PC-3 (cell line): ENCODE data around the gene ZNF318. TPM values are rescaled to one million over a fixed set of nuclear protein-coding genes. Genes with fewer than 3 reads are reported as not detected.
"Not testable (repeated sequence)": the region's sequence is repeated elsewhere in the genome, so short reads cannot be mapped to it uniquely, and the experiment has no call there.

Source experiments
- ATAC-seq: fragments of 200-7000 bp; cut with Tn5 transposase; 2 replicates; pipeline ENCODE4 v1.9.1; 2020; ENCODE audit warnings: mild to moderate bottlenecking, moderate library complexity
- BruUV-seq: library from RNA; stranded (reverse); fragments of 400-500 nt; replicated peaks from 2 replicates; lab custom pipeline; 2021; lab: Mats Ljungman, UMichigan
- CTCF ChIA-PET: fragments of 300-600 bp; sonication (Branson Sonifier 250); formaldehyde crosslinking; loops from one replicate; lab custom pipeline; 2022; ENCODE audit warnings: antibody characterized with exemption; lab: Charles Lee
- POLR2A ChIA-PET: fragments of 300-600 bp; sonication (Branson Sonifier 250); formaldehyde crosslinking; loops from one replicate; lab custom pipeline; 2022; ENCODE audit warnings: antibody characterized with exemption; ENCODE audit not compliant: unreplicated experiment; lab: Charles Lee
- DNase-seq: peaks from one replicate; pipeline ENCODE4 v3.0.0-alpha.2; 2015
- H2AFZ ChIP-seq: fragments of 300-600 bp; sonication (generic); 2 replicates; pipeline ENCODE4 v1.6.0; 2016; ENCODE audit warnings: antibody characterized with exemption, low read length
- H3F3A ChIP-seq: fragments of 300-600 bp; sonication (generic); one replicate; pipeline ENCODE4 v1.6.0; 2017; ENCODE audit warnings: antibody characterized with exemption, low read length, control low read depth, mild to moderate bottlenecking; ENCODE audit not compliant: unreplicated experiment
- H3K27ac ChIP-seq: fragments of 300-600 bp; sonication (generic); 2 replicates; pipeline ENCODE4 v1.5.1; 2016; ENCODE audit warnings: mild to moderate bottlenecking, low read length
- H3K27me3 ChIP-seq: fragments of 300-600 bp; sonication (generic); 2 replicates; pipeline ENCODE4 v1.6.1; 2016; ENCODE audit warnings: low read length, mixed read lengths
- H3K36me3 ChIP-seq: fragments of 300-600 bp; sonication (generic); 2 replicates; pipeline ENCODE4 v1.6.1; 2016; ENCODE audit warnings: low read depth, mixed run types, low read length, mixed read lengths
- H3K4me1 ChIP-seq: fragments of 300-600 bp; sonication (generic); 2 replicates; pipeline ENCODE4 v1.5.1; 2016; ENCODE audit warnings: low read length; ENCODE audit not compliant: insufficient read depth
- H3K4me2 ChIP-seq: fragments of 300-600 bp; sonication (generic); 2 replicates; pipeline ENCODE4 v1.6.0; 2016; ENCODE audit warnings: low read length
- H3K4me3 ChIP-seq: fragments of 300-600 bp; sonication (generic); 2 replicates; pipeline ENCODE4 v1.5.1; 2016; ENCODE audit warnings: mild to moderate bottlenecking, low read length, mixed read lengths
- H3K79me2 ChIP-seq: fragments of 300-600 bp; sonication (generic); 2 replicates; pipeline ENCODE4 v1.6.1; 2017; ENCODE audit warnings: low read length, mixed read lengths
- H3K9ac ChIP-seq: fragments of 300-600 bp; sonication (generic); 2 replicates; pipeline ENCODE4 v1.6.0; 2016; ENCODE audit warnings: mild to moderate bottlenecking, low read length
- H3K9me2 ChIP-seq: fragments of 300-600 bp; sonication (generic); replicated peaks from 2 replicates; pipeline ENCODE4 v1.6.1; 2016; ENCODE audit warnings: mixed run types, low read length, mixed read lengths
- H3K9me3 ChIP-seq: fragments of 300-600 bp; sonication (generic); 2 replicates; pipeline ENCODE4 v1.6.1; 2016; ENCODE audit warnings: low read length, mixed read lengths
- H4K20me1 ChIP-seq: fragments of 300-600 bp; sonication (generic); 2 replicates; pipeline ENCODE4 v1.6.1; 2016; ENCODE audit warnings: low read length, mixed read lengths
- CTCF ChIP-seq: fragments of 300-600 bp; sonication (generic); conservative IDR thresholded peaks from 2 replicates; pipeline ENCODE4 v1.5.1; 2017; ENCODE audit warnings: antibody characterized with exemption, low read depth, mild to moderate bottlenecking, low read length
- EZH2 ChIP-seq: fragments of 300-600 bp; sonication (generic); IDR thresholded peaks from one replicate; pipeline ENCODE4 v1.6.1; 2017; ENCODE audit warnings: antibody characterized with exemption, mild to moderate bottlenecking, low read length; ENCODE audit not compliant: unreplicated experiment
- EZH2phosphoT487 ChIP-seq: fragments of 300-600 bp; sonication (generic); IDR thresholded peaks from 2 replicates; pipeline ENCODE4 v1.6.1; 2018; ENCODE audit warnings: mild to moderate bottlenecking, antibody characterized with exemption, low read length, borderline replicate concordance
- intact Hi-C: fragments of 100-400 bp; cut with micrococcal nuclease; formaldehyde crosslinking; loops from 2 replicates; pipeline ENCODE4 v1.9.0; 2023
- total RNA-seq: library from RNA; depleted of rRNA; stranded (reverse); fragments of >200 nt; gene quantifications from 2 replicates; pipeline ENCODE4 v1.2.3, GENCODE V29; 2014

Gene ZNF318
- total RNA-seq, 1 experiment from 2014 or later = 8.2 TPM

- H3K4me1 ChIP-seq = peaks cover 6% of the 10 kb centered on the region; the same call in 1 of the 2 replicates
- H3K9ac ChIP-seq = no peak overlapping the region
- no peak overlapping the region for H2AFZ ChIP-seq
- H3F3A ChIP-seq = no peaks in the 10 kb centered on the region
- ATAC-seq (no peak), DNase-seq (no peak)
- POLR2A ChIA-PET = no interaction called here
- no peaks in the 10 kb centered on the region for H4K20me1 ChIP-seq
- no peaks in the 10 kb centered on the region for H3K9me2 ChIP-seq
- no peaks in the 10 kb centered on the region for H3K36me3 ChIP-seq
- BruUV-seq = no TSS peak
- intact Hi-C loops = no loop called here
- no peaks in the 10 kb centered on the region for H3K9me3 ChIP-seq
- no peak overlapping the region for H3K27ac ChIP-seq
- H3K27me3 ChIP-seq = peaks cover 3% of the 10 kb centered on the region; the same call in 1 of the 2 replicates
- H3K79me2 ChIP-seq = no peaks in the 10 kb centered on the region
- CTCF ChIA-PET = no interaction called here
- no peak overlapping the region for H3K4me2 ChIP-seq
- no peak for TF ChIP-seq EZH2phosphoT487
- no peak for TF ChIP-seq CTCF
- TF ChIP-seq EZH2 = no peak
- H3K4me3 ChIP-seq = no peak overlapping the region
Observed at GRCh38 chr6:43303751-43304331, 65.6 kb downstream of the ZNF318 start.

GRCh38 chr6:43303006-43303405 is 66.4 kb downstream of the ZNF318 start:
- BruUV-seq, H4K20me1 ChIP-seq, CTCF ChIA-PET, H3K36me3 ChIP-seq, H3K4me2 ChIP-seq, H3K4me3 ChIP-seq, H2AFZ ChIP-seq, POLR2A ChIA-PET, H3F3A ChIP-seq, H3K79me2 ChIP-seq, H3K9me3 ChIP-seq, H3K27me3 ChIP-seq, H3K27ac ChIP-seq, intact Hi-C loops, H3K4me1 ChIP-seq, ATAC-seq, H3K9me2 ChIP-seq, DNase-seq, H3K9ac ChIP-seq: not testable (repeated sequence)

- no peak for ATAC-seq
- Histone ChIP-seq H3K4me1 (no peaks in the 10 kb centered on the region), H3K79me2 (no peaks in the 10 kb centered on the region), H3K36me3 (no peaks in the 10 kb centered on the region), H4K20me1 (no peaks in the 10 kb centered on the region), H3K9ac (no peak overlapping the region), H3K27ac (no peak overlapping the region), H3F3A (no peaks in the 10 kb centered on the region), H3K9me3 (no peaks in the 10 kb centered on the region), H3K4me3 (no peak overlapping the region), H3K4me2 (no peak overlapping the region), H2AFZ (no peak overlapping the region), H3K9me2 (no peaks in the 10 kb centered on the region), H3K27me3 (peaks cover 3% of the 10 kb centered on the region; the same call in 1 of the 2 replicates)
- no peak for DNase-seq
- POLR2A ChIA-PET = no interaction called here
- intact Hi-C loops = no loop called here
- CTCF ChIA-PET = no interaction called here
- BruUV-seq = no TSS peak
- TF ChIP-seq CTCF (no peak), EZH2 (no peak), EZH2phosphoT487 (no peak)
Observed at GRCh38 chr6:43302126-43302525, 67.3 kb downstream of the ZNF318 start.
